Tibial nerve (tissue), 4 donors: ENCODE results near the gene SMIM44.

Experiments used
- EP300 ChIP-seq, 2 donors: sonication (generic); formaldehyde crosslinking; IDR thresholded peaks; one replicate each; pipeline ENCODE4 v1.6.1; 2017; ENCODE audit warnings: antibody characterized with exemption in 2 of 2, mild to moderate bottlenecking in 1 of 2
- POLR2A ChIP-seq, 2 donors: fragments of 450-650 bp; IDR thresholded peaks; one replicate each; pipeline ENCODE4 v1.6.1; 2017; ENCODE audit warnings: antibody characterized with exemption in 2 of 2, mild to moderate bottlenecking in 2 of 2, moderate library complexity in 2 of 2
- TF ChIP-seq, protein P1 (sequence below), 5 experiments: fragments of 200-600 bp in 3 of 5; fragments of 450-650 bp in 2 of 5; sonication (generic) in 3 of 5; IDR thresholded peaks; one replicate each; pipeline ENCODE4 v1.5.1; 2016 to 2019; ENCODE audit warnings: antibody characterized with exemption in 5 of 5, mild to moderate bottlenecking in 3 of 5, moderate library complexity in 2 of 5

DNA sequence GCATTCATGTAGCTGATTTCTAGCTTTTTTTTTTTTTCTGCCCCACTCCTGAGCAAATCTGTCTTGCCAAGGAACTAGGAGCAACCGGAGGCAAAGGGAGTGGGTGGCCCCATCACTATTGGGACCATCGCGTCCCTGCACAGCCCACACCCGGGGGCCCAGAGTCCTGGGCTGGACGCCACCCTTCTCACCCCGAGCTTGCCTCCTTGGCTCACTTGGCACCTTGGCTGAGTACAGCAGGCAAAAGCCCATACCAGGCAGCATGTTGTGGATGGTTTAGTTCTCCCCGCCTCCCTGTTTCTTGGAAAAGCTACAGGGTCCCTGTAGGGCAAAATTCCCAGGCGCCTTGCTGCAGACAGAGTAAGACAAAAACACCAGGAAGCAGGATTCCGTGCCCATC, 16.6 kb downstream of the SMIM44 start:
- TF ChIP-seq, protein P1, sequence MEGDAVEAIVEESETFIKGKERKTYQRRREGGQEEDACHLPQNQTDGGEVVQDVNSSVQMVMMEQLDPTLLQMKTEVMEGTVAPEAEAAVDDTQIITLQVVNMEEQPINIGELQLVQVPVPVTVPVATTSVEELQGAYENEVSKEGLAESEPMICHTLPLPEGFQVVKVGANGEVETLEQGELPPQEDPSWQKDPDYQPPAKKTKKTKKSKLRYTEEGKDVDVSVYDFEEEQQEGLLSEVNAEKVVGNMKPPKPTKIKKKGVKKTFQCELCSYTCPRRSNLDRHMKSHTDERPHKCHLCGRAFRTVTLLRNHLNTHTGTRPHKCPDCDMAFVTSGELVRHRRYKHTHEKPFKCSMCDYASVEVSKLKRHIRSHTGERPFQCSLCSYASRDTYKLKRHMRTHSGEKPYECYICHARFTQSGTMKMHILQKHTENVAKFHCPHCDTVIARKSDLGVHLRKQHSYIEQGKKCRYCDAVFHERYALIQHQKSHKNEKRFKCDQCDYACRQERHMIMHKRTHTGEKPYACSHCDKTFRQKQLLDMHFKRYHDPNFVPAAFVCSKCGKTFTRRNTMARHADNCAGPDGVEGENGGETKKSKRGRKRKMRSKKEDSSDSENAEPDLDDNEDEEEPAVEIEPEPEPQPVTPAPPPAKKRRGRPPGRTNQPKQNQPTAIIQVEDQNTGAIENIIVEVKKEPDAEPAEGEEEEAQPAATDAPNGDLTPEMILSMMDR (IDR thresholded peaks at IDR 0.05) = no peak
- TF ChIP-seq POLR2A (IDR thresholded peaks at IDR 0.05) = no peak
- peak in 1 of 2 donors; percentile 27 for TF ChIP-seq EP300 (IDR thresholded peaks at IDR 0.05)
